Spleen (tissue), 11 donors: Measurements from ENCODE around the gene IFT88. TPM values are rescaled to one million over a fixed set of nuclear protein-coding genes. Genes with fewer than 3 reads are reported as not detected.

ENCODE experiments used
- DNase-seq: peaks from one replicate; pipeline ENCODE4 v3.0.0-alpha.2; 2020
- H3K27ac ChIP-seq, 8 donors: fragments of 200-600 bp; sonication (generic) in 7 of 8; 1 replicate in 4 of 8; 2 replicates in 4 of 8; pipeline versions ENCODE4 v1.5.0 to v1.8.0; 2016 to 2021; ENCODE audit warnings: inconsistent platforms in 4 of 8, mild to moderate bottlenecking in 4 of 8, moderate library complexity in 1 of 8
- H3K27me3 ChIP-seq, 7 donors: fragments of 200-600 bp; sonication (generic) in 6 of 7; replicated peaks in 1 of 7; 1 replicate in 4 of 7; 2 replicates in 3 of 7; pipeline versions ENCODE4 v1.5.0 to v1.8.0; 2016 to 2021; ENCODE audit warnings: inconsistent platforms in 3 of 7, mild to moderate bottlenecking in 1 of 7
- H3K36me3 ChIP-seq, 6 donors: fragments of 200-600 bp; sonication (generic) in 5 of 6; 1 replicate in 4 of 6; 2 replicates in 2 of 6; pipeline versions ENCODE4 v1.5.0 to v1.8.0; 2016 to 2021; ENCODE audit warnings: inconsistent platforms in 2 of 6
- H3K4me1 ChIP-seq, 6 donors: fragments of 200-600 bp; sonication (generic) in 5 of 6; 1 replicate in 3 of 6; 2 replicates in 3 of 6; pipeline versions ENCODE4 v1.5.0 to v1.8.0; 2016 to 2021; ENCODE audit warnings: inconsistent platforms in 3 of 6
- H3K4me3 ChIP-seq, 8 donors: fragments of 200-600 bp; sonication (generic) in 7 of 8; 1 replicate in 4 of 8; 2 replicates in 4 of 8; pipeline versions ENCODE4 v1.5.0 to v1.8.0; 2016 to 2021; ENCODE audit warnings: inconsistent platforms in 4 of 8, mild to moderate bottlenecking in 4 of 8, moderate library complexity in 2 of 8
- H3K9me3 ChIP-seq, 8 donors: fragments of 200-600 bp; sonication (generic) in 7 of 8; 1 replicate in 4 of 8; 2 replicates in 4 of 8; pipeline versions ENCODE4 v1.5.0 to v1.8.0; 2016 to 2021; ENCODE audit warnings: inconsistent platforms in 4 of 8
- CTCF ChIP-seq, 11 experiments: fragments of 200-600 bp in 7 of 11; fragments of 450-650 bp in 4 of 11; sonication (generic) in 4 of 11; IDR thresholded peaks in 8 of 11; conservative IDR thresholded peaks in 3 of 11; 1 replicate in 7 of 11; 2 replicates in 4 of 11; pipeline versions ENCODE4 v1.4.0 to v1.8.0; 2016 to 2021; ENCODE audit warnings: antibody characterized with exemption in 11 of 11, inconsistent platforms in 4 of 11, mild to moderate bottlenecking in 1 of 11
- POLR2A ChIP-seq, 3 donors: fragments of 450-650 bp; IDR thresholded peaks; one replicate each; pipeline ENCODE4 v1.5.1; 2017; ENCODE audit warnings: antibody characterized with exemption in 3 of 3, mild to moderate bottlenecking in 1 of 3
- POLR2AphosphoS5 ChIP-seq, 3 donors: sonication (generic); formaldehyde crosslinking; IDR thresholded peaks; one replicate each; pipeline ENCODE4 v1.5.1; 2017; ENCODE audit warnings: antibody characterized with exemption in 3 of 3
- WGBS, 5 donors: extraction: QIAGEN DNeasy Blood & Tissue Kit in 3 of 5; methylation state at CpG; one replicate each; pipeline versions ENCODE4 v1.1.5 to v1.1.7; 2013 to 2018; 5-methylcytosine and 5-hydroxymethylcytosine counted together
- intact Hi-C: fragments of 100-400 bp; cut with DNase I; formaldehyde crosslinking; loops from one replicate; pipeline ENCODE4 v1.15.0; 2023; ENCODE audit warnings: low total_unique reads
- polyA plus RNA-seq, 3 donors: library from polyadenylated mRNA; stranded (reverse); fragments of 200-250 nt; gene quantifications; one replicate each; pipeline ENCODE4 v1.2.1, GENCODE V29; 2013
- total RNA-seq, 7 donors: library from RNA; depleted of rRNA in 3 of 7; stranded (reverse); fragments of >200 nt in 3 of 7; fragmentation: NEBNext Ultra II Directional in 4 of 7; extraction: Animal tissue kit (Norgen Biotek cat#: 25700) in 4 of 7; gene quantifications; one replicate each; pipeline versions ENCODE4 v1.1.0 to v1.2.1, GENCODE V29; 2016 to 2021
- donor health status: healthy with polysubstance abuse.
- donor health status: DM: no; HTN: no; CAD: no; lungs with moderate emphysema.
- donor health status: DM: no; HTN: no; CAD: no.
- donor health status: Bipolar disorder and iron deficiency.
- donor health status: healthy.
- donor health status: DM: no; HTN: no; CAD: no.
- donor health status: DM: yes; HTN: yes; CAD: no.

Gene IFT88
- total and polyA plus RNA-seq, 10 donors, result 7.7 to 25.5 (median 13.6) TPM

- DNase-seq, result no peak
- peaks cover 3 to 23% (median 18%) of the 10 kb centered on the region in 6 donors for H3K4me1 ChIP-seq
- H3K9me3 ChIP-seq, result no peaks in the 10 kb centered on the region
- no peak for TF ChIP-seq CTCF (IDR thresholded peaks at IDR 0.05 in 8 of 11, conservative IDR thresholded peaks at IDR 0.05 in 3 of 11)
- no peak for TF ChIP-seq POLR2A (IDR thresholded peaks at IDR 0.05)
- TF ChIP-seq POLR2AphosphoS5 (IDR thresholded peaks at IDR 0.05), result no peak
- H3K27ac ChIP-seq, result no peak overlapping the region
- H3K4me3 ChIP-seq, result no peak overlapping the region
- no peaks in the 10 kb centered on the region for H3K36me3 ChIP-seq
- peaks cover 0 to 41% (median 23%) of the 10 kb centered on the region in 7 donors for H3K27me3 ChIP-seq
- intact Hi-C loops, result loop anchor here (10.0 kb wide), 2 partner anchors 57 to 207 kb away; partner anchors contain the start of gene EEF1AKMT1
- 88 to 96% (median 92%) methylated on average over 40 to 44 of the region's 44 CpGs for WGBS, 5 donors
These were observed 150.9 kb downstream of the IFT88 start for GRCh38 chr13:20717581-20718542.

GRCh38 chr13:20718958-20719566, 152.1 kb downstream of the IFT88 start:
- WGBS, 5 donors, result 87 to 95% (median 91%) methylated on average over 12 of the region's 12 CpGs
- H3K4me3 ChIP-seq, result no peak overlapping the region
- no peak overlapping the region for H3K27ac ChIP-seq
- no peaks in the 10 kb centered on the region for H3K36me3 ChIP-seq
- peaks cover 3 to 15% (median 12%) of the 10 kb centered on the region in 6 donors for H3K4me1 ChIP-seq
- intact Hi-C loops, result loop anchor here (10.0 kb wide), 2 partner anchors 56 to 206 kb away; partner anchors contain the start of gene EEF1AKMT1
- H3K9me3 ChIP-seq, result no peaks in the 10 kb centered on the region
- H3K27me3 ChIP-seq, result peaks cover 0 to 39% (median 24%) of the 10 kb centered on the region in 7 donors
- TF ChIP-seq POLR2A (IDR thresholded peaks at IDR 0.05) (no peak), CTCF (IDR thresholded peaks at IDR 0.05 in 8 of 11, conservative IDR thresholded peaks at IDR 0.05 in 3 of 11) (no peak), POLR2AphosphoS5 (IDR thresholded peaks at IDR 0.05) (no peak)
- DNase-seq, result no peak

- H3K36me3 ChIP-seq, result no peaks in the 10 kb centered on the region
- intact Hi-C loops, result loop anchor here (10.0 kb wide), 2 partner anchors 55 to 205 kb away; partner anchors contain the start of gene EEF1AKMT1
- no peak for DNase-seq
- WGBS, 5 donors, result 78 to 90% (median 85%) methylated on average over 13 of the region's 13 CpGs
- no peak overlapping the region for H3K27ac ChIP-seq
- H3K4me3 ChIP-seq, result no peak overlapping the region
- peaks cover 3 to 15% (median 12%) of the 10 kb centered on the region in 6 donors for H3K4me1 ChIP-seq
- H3K27me3 ChIP-seq, result peaks cover 0 to 39% (median 24%) of the 10 kb centered on the region in 7 donors
- H3K9me3 ChIP-seq, result no peaks in the 10 kb centered on the region
- TF ChIP-seq POLR2AphosphoS5 (IDR thresholded peaks at IDR 0.05) (no peak), POLR2A (IDR thresholded peaks at IDR 0.05) (no peak), CTCF (IDR thresholded peaks at IDR 0.05 in 8 of 11, conservative IDR thresholded peaks at IDR 0.05 in 3 of 11) (no peak)
These were observed 152.8 kb downstream of the IFT88 start for GRCh38 chr13:20719783-20720182.
